ENCODE results near the gene GZMA.

DNA sequence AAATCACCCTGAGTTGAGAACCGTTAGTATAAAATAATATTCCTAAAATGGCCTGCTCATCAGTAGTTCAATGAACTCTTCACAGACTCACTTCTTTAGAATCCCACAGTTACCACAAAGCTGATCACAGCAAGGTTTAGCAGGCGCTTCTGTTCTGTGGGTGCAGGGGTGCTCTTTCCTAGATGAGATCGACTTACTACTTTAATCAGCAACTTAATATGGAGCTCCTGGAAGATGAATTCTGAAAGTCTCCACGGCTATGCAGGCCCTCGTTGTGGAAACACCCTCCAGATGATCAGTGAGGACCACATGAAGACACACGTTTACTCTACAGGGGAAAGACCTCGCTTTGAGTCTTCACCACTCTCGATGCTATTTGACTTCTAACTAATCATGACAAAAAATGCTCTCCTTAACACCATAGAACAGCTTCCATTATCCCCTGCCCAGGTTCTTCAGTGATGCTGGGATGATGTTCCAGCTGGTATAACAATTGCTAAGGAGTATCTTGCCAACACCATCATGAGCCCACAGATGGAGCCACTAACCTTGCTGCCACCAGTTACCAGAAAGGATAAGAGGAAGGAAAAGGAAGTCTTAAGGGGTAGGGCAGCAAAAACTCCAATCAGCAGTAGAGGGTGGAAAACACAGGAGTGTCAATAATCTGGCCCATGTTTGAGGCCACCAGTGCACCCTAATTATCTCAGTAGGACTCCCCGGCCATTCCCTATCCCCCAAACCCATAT lies 39.7 kb downstream of the GZMA start:
- TF ChIP-seq, protein P1, sequence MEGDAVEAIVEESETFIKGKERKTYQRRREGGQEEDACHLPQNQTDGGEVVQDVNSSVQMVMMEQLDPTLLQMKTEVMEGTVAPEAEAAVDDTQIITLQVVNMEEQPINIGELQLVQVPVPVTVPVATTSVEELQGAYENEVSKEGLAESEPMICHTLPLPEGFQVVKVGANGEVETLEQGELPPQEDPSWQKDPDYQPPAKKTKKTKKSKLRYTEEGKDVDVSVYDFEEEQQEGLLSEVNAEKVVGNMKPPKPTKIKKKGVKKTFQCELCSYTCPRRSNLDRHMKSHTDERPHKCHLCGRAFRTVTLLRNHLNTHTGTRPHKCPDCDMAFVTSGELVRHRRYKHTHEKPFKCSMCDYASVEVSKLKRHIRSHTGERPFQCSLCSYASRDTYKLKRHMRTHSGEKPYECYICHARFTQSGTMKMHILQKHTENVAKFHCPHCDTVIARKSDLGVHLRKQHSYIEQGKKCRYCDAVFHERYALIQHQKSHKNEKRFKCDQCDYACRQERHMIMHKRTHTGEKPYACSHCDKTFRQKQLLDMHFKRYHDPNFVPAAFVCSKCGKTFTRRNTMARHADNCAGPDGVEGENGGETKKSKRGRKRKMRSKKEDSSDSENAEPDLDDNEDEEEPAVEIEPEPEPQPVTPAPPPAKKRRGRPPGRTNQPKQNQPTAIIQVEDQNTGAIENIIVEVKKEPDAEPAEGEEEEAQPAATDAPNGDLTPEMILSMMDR (IDR thresholded peaks at IDR 0.05; ENCODE audit: poor library complexity), result no peak
- no peak for TF ChIP-seq EZH2 (IDR thresholded peaks at IDR 0.05; ENCODE audit: borderline replicate concordance)
- TF ChIP-seq EZH2phosphoT487 (IDR thresholded peaks at IDR 0.05; ENCODE audit: low read depth, severe bottlenecking, unreplicated experiment), result no peak

All from hepatocyte (in vitro differentiated cells).